Right ventricle myocardium inferior (tissue), 1 donor: ENCODE measurements around the gene NRXN3. TPM values are rescaled to one million over a fixed set of nuclear protein-coding genes. Genes with fewer than 3 reads are reported as not detected.

Source experiments
- ATAC-seq: fragments of 200-7000 bp; cut with Tn5 transposase; one replicate; pipeline ENCODE4 v1.9.1; 2020; ENCODE audit warnings: mild to moderate bottlenecking, moderate library complexity
- DNase-seq: peaks from one replicate; pipeline ENCODE4 v3.0.0; 2021; ENCODE audit errors: missing footprints
- intact Hi-C: fragments of 100-400 bp; cut with DNase I; formaldehyde crosslinking; loops from one replicate; pipeline ENCODE4 v1.11.0; 2022
- long read RNA-seq: library from polyadenylated mRNA; unstranded; transcript quantifications from one replicate; pipeline ENCODE4 v2.0.0, GENCODE V29; 2021
- total RNA-seq: library from RNA; stranded (reverse); fragmentation: NEBNext Ultra II Directional; extraction: Animal tissue kit (Norgen Biotek cat#: 25700); gene quantifications from one replicate; pipeline ENCODE4 v1.2.1, GENCODE V29; 2021
- donor health status: DM: no; HTN: yes; CAD: no; lungs with severe emphysema.

Gene NRXN3
- total RNA-seq = 1.4 TPM
- long read RNA-seq = 0 reads

- DNase-seq (no peak), ATAC-seq (no peak)
- intact Hi-C loops = no loop called here
Measured at GRCh38 chr14:78170203-78170602, at the start of gene NRXN3. TSS of gene NRXN3 (plus strand) at chr14:78170373. CDS start at chr14:78243094, 72,721 bp downstream.

- no peak for ATAC-seq
- intact Hi-C loops = no loop called here
Measured at GRCh38 chr14:78122436-78122835, 47.7 kb upstream of the NRXN3 start.

GRCh38 chr14:78123650-78124253 is 46.4 kb upstream of the NRXN3 start:
- intact Hi-C loops = no loop called here
- ATAC-seq = no peak
- no peak for DNase-seq

More at GRCh38 chr14:78122436-78122835, 47.7 kb upstream of the NRXN3 start:
- no peak for DNase-seq

- ATAC-seq (no peak), DNase-seq (no peak)
- intact Hi-C loops = no loop called here
Measured at GRCh38 chr14:78127961-78128360, 42.2 kb upstream of the NRXN3 start.

- intact Hi-C loops = no loop called here
- no peak for DNase-seq
- no peak for ATAC-seq
Measured at GRCh38 chr14:78129375-78129774, 40.8 kb upstream of the NRXN3 start.

- ATAC-seq (no peak), DNase-seq (no peak)
- intact Hi-C loops = no loop called here
Measured at GRCh38 chr14:78130356-78130755, 39.8 kb upstream of the NRXN3 start.

- DNase-seq (no peak), ATAC-seq (no peak)
- intact Hi-C loops = no loop called here
Measured at GRCh38 chr14:78131201-78131600, 39.0 kb upstream of the NRXN3 start.

- intact Hi-C loops = no loop called here
- no peak for DNase-seq
- ATAC-seq = no peak
Measured at GRCh38 chr14:78131616-78132015, 38.6 kb upstream of the NRXN3 start.

- no peak for ATAC-seq
- no peak for DNase-seq
- intact Hi-C loops = no loop called here
Measured at GRCh38 chr14:78135450-78135891, 34.7 kb upstream of the NRXN3 start.

- DNase-seq (no peak), ATAC-seq (no peak)
- intact Hi-C loops = no loop called here
Measured at GRCh38 chr14:78136695-78137094, 33.5 kb upstream of the NRXN3 start.

- ATAC-seq (no peak), DNase-seq (no peak)
- intact Hi-C loops = no loop called here
Measured at GRCh38 chr14:78141590-78141989, 28.6 kb upstream of the NRXN3 start.

GRCh38 chr14:78142998-78143397 is 27.2 kb upstream of the NRXN3 start:
- DNase-seq (no peak), ATAC-seq (no peak)
- intact Hi-C loops = no loop called here

GRCh38 chr14:78143489-78144145 is 26.6 kb upstream of the NRXN3 start:
- ATAC-seq (no peak), DNase-seq (no peak)
- intact Hi-C loops = no loop called here

GRCh38 chr14:78152201-78153063 is 17.7 kb upstream of the NRXN3 start:
- intact Hi-C loops = no loop called here
- ATAC-seq (no peak), DNase-seq (no peak)

- DNase-seq (no peak), ATAC-seq (no peak)
- intact Hi-C loops = no loop called here
Measured at GRCh38 chr14:78153064-78153341, 17.2 kb upstream of the NRXN3 start.

GRCh38 chr14:78154827-78155226 is 15.3 kb upstream of the NRXN3 start:
- DNase-seq = no peak
- intact Hi-C loops = no loop called here
- no peak for ATAC-seq

GRCh38 chr14:78156196-78156595 is 14.0 kb upstream of the NRXN3 start:
- ATAC-seq = no peak
- intact Hi-C loops = no loop called here
- DNase-seq = no peak

GRCh38 chr14:78157494-78158437 is 12.4 kb upstream of the NRXN3 start:
- intact Hi-C loops = no loop called here
- DNase-seq (no peak), ATAC-seq (no peak)

- DNase-seq = peak; percentile 59
- no peak for ATAC-seq
- intact Hi-C loops = no loop called here
Measured at GRCh38 chr14:78162202-78162601, 8.0 kb upstream of the NRXN3 start.
